GM18502 (cell line): ENCODE results near the gene CBARP.

Source experiments
- ATAC-seq: cut with Tn5 transposase; IDR thresholded peaks from one replicate; pipeline ENCODE4 v1.9.1; 2021; ENCODE audit warnings: mild to moderate bottlenecking; ENCODE audit not compliant: unreplicated experiment, poor library complexity

The CBARP gene

GRCh38 chr19:1275976-1276627 lies 38.3 kb upstream of the CBARP start:
- no peak for ATAC-seq

DNA sequence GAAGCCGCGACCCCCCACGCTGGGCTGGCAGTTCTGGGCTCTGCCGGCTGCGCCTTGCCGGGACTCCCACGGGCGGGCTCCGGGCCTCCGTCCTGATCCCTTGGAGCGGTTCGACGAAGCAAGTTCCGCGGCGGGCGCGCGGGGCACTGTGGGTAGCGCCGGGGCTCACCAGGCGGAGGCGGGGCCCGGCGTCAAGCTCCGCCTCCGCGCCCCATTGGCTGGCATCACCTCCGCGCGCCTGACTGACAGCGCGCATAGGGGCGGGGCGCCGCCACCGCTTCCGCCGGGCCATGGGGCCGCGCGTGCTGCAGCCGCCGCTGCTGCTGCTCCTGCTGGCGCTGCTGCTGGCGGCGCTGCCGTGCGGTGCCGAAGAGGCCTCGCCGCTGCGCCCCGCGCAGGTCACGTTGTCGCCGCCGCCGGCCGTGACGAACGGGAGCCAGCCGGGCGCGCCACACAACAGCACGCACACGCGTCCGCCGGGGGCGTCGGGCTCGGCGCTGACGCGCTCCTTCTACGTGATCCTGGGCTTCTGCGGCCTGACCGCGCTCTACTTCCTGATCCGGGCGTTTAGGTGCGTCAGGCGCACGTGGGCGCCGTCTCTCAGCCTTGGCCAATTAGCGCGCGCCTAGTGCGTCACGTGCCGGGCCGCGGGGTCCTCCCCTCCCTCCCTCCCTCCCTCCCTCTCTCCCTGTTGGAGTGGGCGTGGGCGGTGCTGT lies 37.6 kb upstream of the CBARP start, which contains the start of gene FAM174C:
TSS of gene FAM174C (plus strand) at position 271 of the 716 bp plus-strand sequence. CDS start at position 291, 20 bp downstream.
- ATAC-seq = peak; percentile 75

- no peak for ATAC-seq
These were observed 37.1 kb upstream of the CBARP start for GRCh38 chr19:1274852-1275259.

DNA sequence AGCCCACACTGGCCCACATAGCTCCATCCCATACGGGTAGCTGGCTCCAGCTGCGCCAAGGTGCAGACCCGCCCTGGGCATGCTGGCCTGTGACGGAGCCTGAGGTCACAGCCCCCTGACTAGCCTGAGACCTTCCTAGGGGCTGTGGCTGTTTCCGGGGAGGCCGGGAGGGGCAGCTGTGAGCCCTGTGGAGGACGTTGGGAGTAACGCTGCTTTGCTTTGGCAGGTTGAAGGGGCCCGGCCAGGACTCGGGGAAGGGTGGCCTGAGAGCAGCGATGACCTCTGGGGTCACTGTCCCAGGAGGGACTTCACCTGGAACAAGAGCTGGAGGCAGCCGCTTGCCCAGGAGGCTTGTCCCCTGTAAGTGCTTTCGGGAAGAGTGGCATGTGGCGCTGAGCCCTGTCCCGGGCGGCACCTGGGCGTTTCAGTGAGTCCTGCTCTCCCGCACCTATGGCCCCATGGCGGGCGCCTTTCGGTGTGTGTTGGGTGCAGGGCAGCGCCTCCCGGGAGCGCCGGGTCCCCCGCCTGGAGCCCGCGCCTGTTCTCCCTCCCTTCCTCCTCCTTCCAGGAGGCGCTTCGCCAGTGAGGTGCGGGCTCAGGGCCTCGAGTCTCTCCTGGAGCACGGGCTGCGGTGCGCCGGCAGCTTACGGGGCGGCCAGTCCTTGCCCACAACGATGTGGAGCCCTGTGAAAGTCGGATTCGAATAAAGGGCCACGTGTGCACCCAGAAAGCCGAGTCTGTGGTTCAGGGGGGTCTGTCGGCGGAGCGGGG lies 36.5 kb upstream of the CBARP start:
- ATAC-seq = no peak

GRCh38 chr19:1273263-1274041 lies 35.6 kb upstream of the CBARP start:
- no peak for ATAC-seq

GRCh38 chr19:1272423-1273262 lies 34.8 kb upstream of the CBARP start:
- ATAC-seq = no peak

DNA sequence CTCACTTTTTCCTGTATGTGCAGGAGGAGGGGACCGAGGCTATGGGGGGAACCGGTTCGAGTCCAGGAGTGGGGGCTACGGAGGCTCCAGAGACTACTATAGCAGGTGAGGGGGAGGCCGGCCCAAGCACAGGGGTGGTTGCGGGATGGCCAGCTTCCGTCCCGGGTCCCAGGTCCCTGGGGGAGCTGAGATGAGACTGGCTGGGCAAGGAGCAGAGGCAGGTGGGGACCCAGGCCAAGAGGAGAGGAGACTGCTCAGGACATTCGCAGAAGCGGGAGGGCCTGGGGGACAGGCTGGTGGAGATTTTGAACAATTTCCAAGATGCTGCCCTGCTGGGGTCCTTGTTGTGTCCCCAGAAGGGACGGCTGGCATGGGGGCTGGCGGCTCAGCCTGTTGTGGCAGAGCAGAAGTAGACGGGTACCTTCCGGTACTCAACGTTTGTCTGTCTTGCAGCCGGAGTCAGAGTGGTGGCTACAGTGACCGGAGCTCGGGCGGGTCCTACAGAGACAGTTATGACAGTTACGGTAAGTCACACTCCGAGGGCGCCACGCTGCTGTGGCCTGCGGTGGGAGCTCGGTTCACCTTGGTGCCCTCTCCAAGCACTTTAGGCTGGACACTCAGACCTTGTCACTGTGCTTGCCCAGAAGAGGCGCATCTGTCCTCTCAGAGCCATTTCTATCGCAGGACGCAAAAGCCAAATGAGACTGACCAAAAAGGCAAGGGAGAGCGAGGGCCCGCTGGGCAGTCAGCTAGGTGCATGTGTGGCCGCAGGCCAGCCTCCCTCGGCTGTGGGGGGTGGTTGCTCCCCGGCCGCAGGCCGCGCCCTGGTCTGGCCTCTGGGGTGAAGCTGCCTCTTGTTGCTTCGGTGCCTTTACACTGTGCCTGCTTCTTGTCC lies 34.0 kb upstream of the CBARP start:
- ATAC-seq = no peak

DNA sequence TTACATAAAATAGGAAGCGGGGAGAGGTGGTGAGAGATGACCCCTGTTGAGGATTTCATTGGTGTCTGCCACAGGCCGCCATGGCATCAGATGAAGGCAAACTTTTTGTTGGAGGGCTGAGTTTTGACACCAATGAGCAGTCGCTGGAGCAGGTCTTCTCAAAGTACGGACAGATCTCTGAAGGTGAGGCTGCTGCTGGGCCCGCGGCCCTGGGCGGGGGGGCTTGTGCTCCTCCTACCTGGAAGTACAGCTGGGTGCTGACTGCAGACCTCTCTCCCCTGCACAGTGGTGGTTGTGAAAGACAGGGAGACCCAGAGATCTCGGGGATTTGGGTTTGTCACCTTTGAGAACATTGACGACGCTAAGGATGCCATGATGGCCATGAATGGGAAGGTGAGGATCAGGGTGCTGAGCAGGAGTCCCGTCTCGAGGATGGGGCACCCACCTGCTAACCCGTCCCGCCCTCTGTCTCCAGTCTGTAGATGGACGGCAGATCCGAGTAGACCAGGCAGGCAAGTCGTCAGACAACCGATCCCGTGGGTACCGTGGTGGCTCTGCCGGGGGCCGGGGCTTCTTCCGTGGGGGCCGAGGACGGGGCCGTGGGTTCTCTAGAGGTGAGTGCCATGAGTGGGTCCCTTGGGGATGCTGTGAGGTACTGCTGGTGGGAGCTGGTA lies 33.2 kb upstream of the CBARP start:
- no peak for ATAC-seq

- ATAC-seq = no peak
These were observed 32.5 kb upstream of the CBARP start for GRCh38 chr19:1270213-1270853.

DNA sequence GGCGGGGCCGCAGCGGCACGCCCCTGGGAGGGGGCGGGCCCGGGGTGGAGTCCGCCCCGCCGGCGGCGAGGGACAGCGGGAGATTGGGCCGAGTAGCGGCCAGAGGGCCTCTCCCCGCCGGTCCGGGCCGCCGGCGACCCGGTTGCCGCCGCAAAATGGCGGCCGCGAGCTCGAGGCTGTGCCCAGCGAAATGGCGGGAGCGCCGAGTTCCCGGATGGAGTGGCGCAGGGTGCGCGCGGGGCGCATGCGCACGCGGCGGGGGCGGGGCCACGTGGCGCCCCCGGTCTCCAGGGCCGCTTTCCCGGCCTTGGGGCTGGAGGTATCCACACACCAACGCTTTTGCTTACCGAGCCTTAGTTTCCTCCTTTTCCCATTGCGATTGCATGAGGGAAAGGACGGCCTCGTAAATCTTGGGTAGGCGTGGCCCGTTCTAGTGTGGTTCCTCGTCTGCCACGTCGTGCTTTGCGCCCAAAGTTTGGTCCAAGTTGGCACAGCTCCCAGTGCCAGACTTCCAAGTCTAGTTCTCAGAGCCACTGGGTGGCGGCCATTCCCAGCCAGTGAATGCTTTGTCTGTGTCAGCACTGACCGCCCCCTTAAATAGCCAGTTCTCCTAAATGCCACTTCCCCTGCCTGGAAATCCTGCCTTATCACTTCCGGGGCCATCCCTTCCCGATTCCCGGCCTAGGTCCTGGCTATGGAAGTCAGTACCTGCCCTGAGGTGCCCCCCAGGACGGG lies 31.8 kb upstream of the CBARP start:
- peak; percentile 34 for ATAC-seq

GRCh38 chr19:1269065-1269477 lies 31.3 kb upstream of the CBARP start, which contains the start of gene CIRBP:
Gene CIRBP (plus strand): TSS chr19:1269332. CDS start chr19:1270934, 1,602 bp downstream.
- peak; percentile 55 for ATAC-seq

DNA sequence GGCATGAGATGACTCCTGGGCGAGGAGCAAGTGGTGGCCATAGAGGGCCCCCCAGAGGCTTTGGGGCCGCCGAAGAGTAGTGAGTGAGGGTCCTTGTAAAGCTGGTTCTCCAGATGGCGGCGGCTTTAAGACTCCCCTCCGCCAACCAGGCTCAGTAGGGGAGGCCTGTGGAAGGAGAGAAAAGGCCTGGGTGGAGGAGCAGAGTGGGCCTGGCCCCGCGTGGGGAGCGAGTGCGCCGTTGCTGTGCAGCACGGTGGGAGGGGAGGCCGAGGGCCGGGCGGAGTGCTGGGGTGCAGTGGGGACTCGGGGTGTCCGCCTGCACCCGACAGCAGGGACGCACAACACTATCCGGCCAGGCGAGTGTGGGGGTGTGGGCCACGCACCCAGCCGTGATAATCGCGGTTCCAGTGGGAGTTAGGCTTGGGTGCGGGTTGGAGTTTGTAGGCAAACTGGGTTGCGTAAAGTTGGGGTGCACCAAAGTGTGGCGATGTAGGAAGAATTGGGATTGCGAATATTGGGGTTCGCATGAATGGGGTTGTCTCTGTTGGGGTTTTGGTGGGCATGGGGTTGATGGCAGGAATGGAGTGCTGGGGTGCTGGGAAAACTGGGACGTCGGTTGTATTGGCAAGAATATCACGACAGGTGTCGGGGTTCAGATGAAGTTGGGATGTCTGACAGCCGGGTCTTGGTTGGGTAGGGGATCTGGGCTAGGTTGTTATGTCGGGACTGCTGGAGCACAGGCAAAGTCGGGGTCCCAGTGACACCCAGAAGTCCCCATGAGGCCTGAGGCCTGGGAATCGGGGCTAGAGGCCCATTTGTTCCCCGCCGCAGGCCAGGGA lies 30.6 kb upstream of the CBARP start:
- ATAC-seq = no peak

DNA sequence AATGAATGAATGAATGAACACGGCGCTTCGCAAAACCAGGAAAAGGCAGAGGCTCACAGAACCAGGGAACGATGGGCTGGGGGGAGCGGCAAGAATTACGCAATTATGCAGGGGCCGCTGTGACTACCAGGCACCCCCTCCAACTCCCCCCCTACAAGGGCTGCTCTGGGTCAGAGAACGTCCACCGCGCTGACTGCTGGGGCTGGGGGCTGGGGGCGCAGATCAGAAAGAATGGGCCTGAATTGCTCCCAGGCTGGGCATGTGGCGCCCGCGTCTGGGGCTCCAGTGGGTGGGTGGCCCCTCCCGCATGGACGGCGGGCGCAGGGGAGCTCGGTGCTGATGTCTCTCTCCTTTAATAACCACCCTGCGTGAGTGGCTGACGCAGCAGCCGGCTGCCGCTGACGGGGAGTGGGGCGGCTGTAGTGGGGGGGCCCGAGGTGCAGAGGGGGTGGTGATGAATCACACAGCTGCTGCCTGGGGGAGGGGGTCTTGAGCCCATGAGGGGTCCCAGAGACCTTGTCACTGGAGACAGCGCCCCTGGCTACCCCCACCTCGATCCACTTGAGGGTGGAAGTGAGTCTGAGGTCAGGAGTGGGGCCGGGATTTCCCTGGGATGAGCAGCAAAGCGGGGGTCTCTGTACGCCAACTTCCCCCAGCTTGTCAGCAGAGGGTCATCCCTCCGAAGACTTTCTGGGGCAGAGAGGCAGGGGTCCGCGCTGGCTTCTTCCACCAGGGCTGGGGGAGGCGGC lies 29.8 kb upstream of the CBARP start:
- no peak for ATAC-seq

GRCh38 chr19:1266916-1267476 lies 29.2 kb upstream of the CBARP start:
- ATAC-seq = peak; percentile 23
